ENCODE data around the gene C10orf143.

DNA sequence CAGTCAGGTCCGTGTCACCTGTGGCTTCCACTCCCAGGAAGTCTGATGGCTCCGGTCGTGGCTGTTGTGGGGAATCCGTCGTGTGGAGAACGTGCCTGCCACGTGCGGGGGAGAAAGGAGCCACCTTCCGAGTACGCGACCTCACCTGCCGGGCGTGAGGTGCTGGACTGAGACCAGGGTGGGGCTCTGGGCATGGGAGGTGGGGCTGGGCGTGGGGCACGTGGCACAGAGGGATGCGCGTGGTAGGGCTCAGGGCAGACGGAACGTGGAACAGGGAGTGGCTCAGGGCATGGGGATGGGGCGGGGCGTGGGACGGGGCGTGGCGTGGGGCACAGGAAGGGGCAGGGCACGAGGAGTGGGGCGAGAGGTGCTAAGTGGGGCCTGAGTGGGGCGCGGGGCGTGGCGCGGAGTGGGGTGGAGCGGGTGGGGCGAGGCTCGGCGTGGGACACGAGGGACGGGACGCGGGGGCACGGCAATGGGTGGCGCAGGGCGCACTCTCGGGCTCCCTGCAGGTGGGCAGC is 64.8 kb downstream of the C10orf143 start:
- TF ChIP-seq CTCF (IDR thresholded peaks at IDR 0.05 in 4 of 5, conservative IDR thresholded peaks at IDR 0.05 in 1 of 5) (no peak), POLR2A (IDR thresholded peaks at IDR 0.05) (no peak)
